Ovary (tissue), 9 donors: Measurements from ENCODE around the gene PRR20G. TPM values are rescaled to one million over a fixed set of nuclear protein-coding genes. Genes with fewer than 3 reads are reported as not detected.

Experiments used
- DNase-seq, 5 donors: peaks; one replicate each; pipeline ENCODE4 v3.0.0-alpha.2; 2019 to 2020
- H3K27ac ChIP-seq, 2 donors: fragments of 200-600 bp; one replicate each; pipeline versions ENCODE4 v1.5.1 to v1.8.0; 2019 to 2022
- H3K27me3 ChIP-seq: fragments of 200-600 bp; one replicate; pipeline ENCODE4 v1.8.0; 2022
- H3K36me3 ChIP-seq: fragments of 200-600 bp; sonication (generic); one replicate; pipeline ENCODE4 v1.5.1; 2019
- H3K4me1 ChIP-seq: one replicate; pipeline ENCODE4 v1.8.1; 2013; ENCODE audit warnings: mild to moderate bottlenecking, moderate library complexity; ENCODE audit not compliant: insufficient read depth
- H3K4me3 ChIP-seq: fragments of 200-600 bp; sonication (generic); one replicate; pipeline ENCODE4 v1.5.1; 2017
- H3K9me3 ChIP-seq, 2 donors: fragments of 200-600 bp in 1 of 2; sonication (generic) in 1 of 2; one replicate each; pipeline versions ENCODE4 v1.5.1 to v1.8.1; 2013 to 2019; ENCODE audit warnings: mild to moderate bottlenecking in 1 of 2, moderate library complexity in 1 of 2
- EP300 ChIP-seq: sonication (generic); formaldehyde crosslinking; IDR thresholded peaks from one replicate; pipeline ENCODE4 v1.6.1; 2017; ENCODE audit warnings: antibody characterized with exemption
- POLR2A ChIP-seq: fragments of 450-650 bp; IDR thresholded peaks from one replicate; pipeline ENCODE4 v1.6.1; 2017; ENCODE audit warnings: antibody characterized with exemption, mild to moderate bottlenecking, moderate library complexity
- WGBS, 3 donors: extraction: QIAGEN DNeasy Blood & Tissue Kit in 1 of 3; methylation state at CpG; one replicate each; pipeline versions ENCODE4 v1.1.5 to v1.1.7; 2013 to 2017; 5-methylcytosine and 5-hydroxymethylcytosine counted together
- intact Hi-C, 4 donors: fragments of 100-400 bp; cut with DNase I; formaldehyde crosslinking; loops; one replicate each; pipeline versions ENCODE4 v1.11.0 to v1.15.1; 2022 to 2023
- polyA plus RNA-seq, 2 donors: library from polyadenylated mRNA; stranded (reverse); fragments of 200-250 nt in 1 of 2; fragments of 350-450 nt in 1 of 2; fragmentation: Illumina TruSeq in 1 of 2; extraction: RNeasy Lipid Tissue Mini Kit (QIAGEN cat#74804) in 1 of 2; gene quantifications; one replicate each; pipeline ENCODE4 v1.2.3, GENCODE V29; 2013 to 2014
- total RNA-seq, 7 donors: library from RNA; depleted of rRNA in 2 of 7; stranded (reverse); fragments of >200 nt in 2 of 7; fragmentation: NEBNext Ultra II Directional in 3 of 7; extraction: Animal tissue kit (Norgen Biotek cat#: 25700) in 3 of 7; gene quantifications; one replicate each; pipeline versions ENCODE4 v1.1.0 to v1.2.4, GENCODE V29; 2016 to 2023
- TF ChIP-seq, protein P1 (sequence below), 3 donors: fragments of 450-650 bp in 2 of 3; fragments of 200-600 bp in 1 of 3; IDR thresholded peaks; one replicate each; pipeline versions ENCODE4 v1.5.1 to v1.8.0; 2016 to 2022; ENCODE audit warnings: antibody characterized with exemption in 3 of 3, mild to moderate bottlenecking in 1 of 3
- donor health status: DM: no; HTN: no; CAD: no; lungs with moderate emphysema.
- donor health status: DM: no; HTN: no; CAD: no.
- donor health status: Bipolar disorder and iron deficiency.
- donor health status: DM: yes; HTN: yes; CAD: no.
- donor health status: DM: no; HTN: no; CAD: no.
- donor health status: DM: yes; HTN: yes; CAD: no.

The PRR20G gene
- total and polyA plus RNA-seq, 9 donors: not detected

DNA sequence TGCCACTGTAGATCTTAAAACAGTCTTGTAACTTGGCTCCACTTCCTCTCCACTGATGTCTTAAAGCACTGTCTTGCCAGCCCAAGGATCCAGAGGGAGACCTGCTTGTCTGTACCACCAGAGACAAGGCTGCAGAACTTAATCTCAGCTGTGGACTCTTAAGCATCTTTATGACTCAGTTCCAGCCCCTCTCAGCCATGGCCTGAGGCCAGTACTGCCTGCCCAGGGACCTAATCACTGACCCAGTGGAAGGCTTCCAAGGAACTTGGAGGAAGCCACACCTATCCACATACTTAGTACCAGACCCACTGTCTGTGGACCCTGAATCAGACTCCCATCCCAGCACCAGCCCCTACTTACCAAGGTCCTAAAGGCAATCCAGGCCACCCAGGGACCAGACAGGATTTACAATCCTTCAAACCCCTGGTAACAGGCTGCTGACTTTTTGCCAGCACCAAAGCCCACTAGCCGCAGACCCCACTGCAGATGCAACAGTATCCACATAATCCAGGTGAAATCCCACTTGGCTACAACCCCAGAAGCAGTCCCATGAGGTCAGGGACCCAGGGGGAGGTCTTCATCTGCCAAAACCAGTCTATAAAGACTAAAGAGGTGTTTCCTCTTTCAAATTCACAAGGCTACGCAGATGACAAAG is 41.9 kb upstream of the PRR20G start:
- no peaks in the 10 kb centered on the region for H3K4me1 ChIP-seq
- no peak overlapping the region for H3K4me3 ChIP-seq
- no peak overlapping the region for H3K27ac ChIP-seq
- 83 to 90% (median 84%) methylated on average over 2 of the region's 2 CpGs for WGBS, 3 donors
- DNase-seq: no peak
- no peaks in the 10 kb centered on the region for H3K27me3 ChIP-seq
- intact Hi-C loops: no loop called here
- no peaks in the 10 kb centered on the region for H3K36me3 ChIP-seq
- H3K9me3 ChIP-seq: no peaks in the 10 kb centered on the region
- TF ChIP-seq, protein P1, sequence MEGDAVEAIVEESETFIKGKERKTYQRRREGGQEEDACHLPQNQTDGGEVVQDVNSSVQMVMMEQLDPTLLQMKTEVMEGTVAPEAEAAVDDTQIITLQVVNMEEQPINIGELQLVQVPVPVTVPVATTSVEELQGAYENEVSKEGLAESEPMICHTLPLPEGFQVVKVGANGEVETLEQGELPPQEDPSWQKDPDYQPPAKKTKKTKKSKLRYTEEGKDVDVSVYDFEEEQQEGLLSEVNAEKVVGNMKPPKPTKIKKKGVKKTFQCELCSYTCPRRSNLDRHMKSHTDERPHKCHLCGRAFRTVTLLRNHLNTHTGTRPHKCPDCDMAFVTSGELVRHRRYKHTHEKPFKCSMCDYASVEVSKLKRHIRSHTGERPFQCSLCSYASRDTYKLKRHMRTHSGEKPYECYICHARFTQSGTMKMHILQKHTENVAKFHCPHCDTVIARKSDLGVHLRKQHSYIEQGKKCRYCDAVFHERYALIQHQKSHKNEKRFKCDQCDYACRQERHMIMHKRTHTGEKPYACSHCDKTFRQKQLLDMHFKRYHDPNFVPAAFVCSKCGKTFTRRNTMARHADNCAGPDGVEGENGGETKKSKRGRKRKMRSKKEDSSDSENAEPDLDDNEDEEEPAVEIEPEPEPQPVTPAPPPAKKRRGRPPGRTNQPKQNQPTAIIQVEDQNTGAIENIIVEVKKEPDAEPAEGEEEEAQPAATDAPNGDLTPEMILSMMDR (IDR thresholded peaks at IDR 0.05): no peak
- no peak for TF ChIP-seq POLR2A
- no peak for TF ChIP-seq EP300

DNA sequence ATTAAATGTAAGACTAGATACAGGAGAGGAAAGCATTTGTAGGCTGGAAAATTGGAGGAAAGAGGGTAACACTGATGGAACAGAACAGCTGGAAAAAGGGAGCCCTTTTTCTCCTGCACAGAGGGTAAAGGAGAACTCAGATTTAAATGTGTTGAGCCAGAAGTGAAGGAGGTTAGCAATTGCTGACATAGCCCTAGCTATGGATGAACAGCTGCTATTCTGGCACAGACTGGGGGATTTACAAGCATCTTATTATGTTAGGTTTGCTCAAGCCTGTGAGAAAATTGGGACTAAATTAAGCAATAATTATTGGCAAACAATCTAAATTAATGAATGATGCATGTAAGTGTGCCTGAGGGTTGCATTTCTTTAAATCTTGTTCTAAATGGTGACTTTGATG is 40.6 kb upstream of the PRR20G start:
- TF ChIP-seq EP300: no peak
- TF ChIP-seq POLR2A: no peak
- TF ChIP-seq, protein P1 (IDR thresholded peaks at IDR 0.05): no peak
- DNase-seq: no peak

DNA sequence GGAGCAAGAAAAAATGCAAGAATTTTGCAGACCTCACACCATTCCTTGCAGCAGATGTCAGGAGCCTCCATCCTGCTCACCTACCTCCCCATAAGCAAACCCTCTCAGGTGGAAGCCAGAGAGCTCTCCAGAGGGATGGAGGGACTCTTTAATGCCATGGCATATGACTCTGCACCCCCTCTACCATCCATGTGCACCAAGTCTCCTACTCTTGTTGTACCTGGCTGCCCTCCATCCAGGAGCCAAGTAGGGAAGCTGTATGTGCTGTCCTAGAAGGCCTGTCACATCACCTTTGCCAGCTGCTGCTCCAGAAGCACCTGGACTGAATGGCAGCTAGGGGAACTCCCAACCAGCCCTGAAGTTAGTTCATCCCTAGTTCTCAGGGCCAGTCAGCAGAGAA is 38.5 kb upstream of the PRR20G start:
- Histone ChIP-seq H3K4me1 (no peaks in the 10 kb centered on the region), H3K27me3 (no peaks in the 10 kb centered on the region), H3K27ac (no peak overlapping the region), H3K9me3 (no peaks in the 10 kb centered on the region), H3K36me3 (no peaks in the 10 kb centered on the region), H3K4me3 (no peak overlapping the region)
- TF ChIP-seq EP300 (no peak), POLR2A (no peak)
- TF ChIP-seq, protein P1 (IDR thresholded peaks at IDR 0.05): no peak
- intact Hi-C loops: no loop called here
- DNase-seq: no peak

More for the DNA sequence above, 40.6 kb upstream of the PRR20G start:
- no peaks in the 10 kb centered on the region for H3K27me3 ChIP-seq
- no peaks in the 10 kb centered on the region for H3K9me3 ChIP-seq
- no peaks in the 10 kb centered on the region for H3K4me1 ChIP-seq
- H3K36me3 ChIP-seq: no peaks in the 10 kb centered on the region
- intact Hi-C loops: no loop called here
- no peak overlapping the region for H3K27ac ChIP-seq
- H3K4me3 ChIP-seq: no peak overlapping the region

DNA sequence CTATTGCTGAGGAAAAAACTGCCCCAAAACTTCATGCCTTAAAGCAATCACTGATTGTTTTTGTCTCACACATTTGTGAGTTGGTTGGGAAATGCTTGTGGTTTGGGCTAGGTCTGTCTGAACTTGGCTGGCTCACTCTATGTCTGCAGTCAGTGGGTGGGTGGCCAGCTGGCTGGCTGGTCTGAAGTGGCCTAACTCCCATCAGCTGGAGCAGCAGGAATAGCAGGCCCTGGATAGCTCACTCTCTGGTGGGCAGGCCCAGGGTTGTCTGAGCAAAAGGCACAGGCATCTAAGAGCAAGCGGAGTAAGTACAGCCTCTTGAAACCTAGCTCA is 37.7 kb upstream of the PRR20G start:
- no peak for DNase-seq
- no peak overlapping the region for H3K4me3 ChIP-seq
- 93 to 100% (median 95%) methylated on average over 1 of the region's 1 CpG for WGBS, 3 donors
- no peaks in the 10 kb centered on the region for H3K36me3 ChIP-seq
- H3K27ac ChIP-seq: no peak overlapping the region
- no peaks in the 10 kb centered on the region for H3K4me1 ChIP-seq
- TF ChIP-seq POLR2A (no peak), EP300 (no peak)
- TF ChIP-seq, protein P1 (IDR thresholded peaks at IDR 0.05): no peak
- no peaks in the 10 kb centered on the region for H3K27me3 ChIP-seq
- H3K9me3 ChIP-seq: no peaks in the 10 kb centered on the region
- intact Hi-C loops: no loop called here
